Loucy (cell line): ENCODE results near the gene PALLD.

Source experiments
- H2AFZ ChIP-seq: fragments of 200-600 bp; sonication (generic); 2 replicates; pipeline ENCODE4 v1.6.0; 2016; ENCODE audit warnings: antibody characterized with exemption, mild to moderate bottlenecking, low read length, moderate library complexity
- H3F3A ChIP-seq: fragments of 200-600 bp; 2 replicates; pipeline ENCODE4 v1.6.0; 2016; ENCODE audit warnings: antibody characterized with exemption, low read depth, mild to moderate bottlenecking
- H3K27me3 ChIP-seq: fragments of 200-600 bp; sonication (generic); 2 replicates; pipeline ENCODE4 v1.6.1; 2014; ENCODE audit warnings: low read length, mild to moderate bottlenecking; ENCODE audit not compliant: insufficient read depth, poor library complexity, severe bottlenecking
- H3K36me3 ChIP-seq: fragments of 200-600 bp; sonication (generic); 2 replicates; pipeline ENCODE4 v1.6.1; 2016; ENCODE audit warnings: low read length; ENCODE audit not compliant: insufficient read depth
- H3K4me1 ChIP-seq: fragments of 200-600 bp; sonication (generic); 2 replicates; pipeline ENCODE4 v1.5.1; 2014; ENCODE audit warnings: low read length, mild to moderate bottlenecking; ENCODE audit not compliant: insufficient read depth, poor library complexity, severe bottlenecking
- H3K4me2 ChIP-seq: fragments of 200-600 bp; sonication (generic); 2 replicates; pipeline ENCODE4 v1.6.0; 2014; ENCODE audit warnings: antibody characterized with exemption, low read length, low read depth, mild to moderate bottlenecking; ENCODE audit not compliant: poor library complexity, severe bottlenecking
- H3K4me3 ChIP-seq: fragments of 200-600 bp; sonication (generic); 2 replicates; pipeline ENCODE4 v1.5.1; 2014; ENCODE audit warnings: low read length, mild to moderate bottlenecking, mixed read lengths; ENCODE audit not compliant: poor library complexity, severe bottlenecking
- H3K79me2 ChIP-seq: fragments of 200-600 bp; sonication (generic); 2 replicates; pipeline ENCODE4 v1.6.1; 2014; ENCODE audit warnings: low read length; ENCODE audit not compliant: insufficient read depth
- H3K9ac ChIP-seq: fragments of 200-600 bp; sonication (generic); 2 replicates; pipeline ENCODE4 v1.6.0; 2014; ENCODE audit warnings: mild to moderate bottlenecking, low read depth, low read length, moderate library complexity; ENCODE audit not compliant: poor library complexity, severe bottlenecking
- H3K9me2 ChIP-seq: fragments of 200-600 bp; sonication (generic); replicated peaks from 2 replicates; pipeline ENCODE4 v1.6.1; 2016; ENCODE audit warnings: low read depth, low read length, mixed read lengths
- H3K9me3 ChIP-seq: fragments of 200-600 bp; sonication (generic); 2 replicates; pipeline ENCODE4 v1.6.1; 2014; ENCODE audit warnings: mild to moderate bottlenecking, antibody characterized with exemption, low read length, low read depth; ENCODE audit not compliant: insufficient read depth
- H4K20me1 ChIP-seq: fragments of 200-600 bp; sonication (generic); 2 replicates; pipeline ENCODE4 v1.6.0; 2014; ENCODE audit warnings: antibody characterized with exemption, low read length, mild to moderate bottlenecking; ENCODE audit not compliant: insufficient read depth, poor library complexity, severe bottlenecking
- CTCF ChIP-seq: fragments of 200-600 bp; sonication (generic); conservative IDR thresholded peaks from 2 replicates; pipeline ENCODE4 v1.5.1; 2014; ENCODE audit warnings: mild to moderate bottlenecking, antibody characterized with exemption, low read length
- EZH2phosphoT487 ChIP-seq: fragments of 200-600 bp; IDR thresholded peaks from 2 replicates; pipeline ENCODE4 v1.6.1; 2018; ENCODE audit warnings: antibody characterized with exemption, mild to moderate bottlenecking, moderate library complexity, borderline replicate concordance

PALLD gene

GRCh38 chr4:168549143-168549542 is 52.3 kb downstream of the PALLD start:
- Histone ChIP-seq H3K4me1 (no peaks in the 10 kb centered on the region), H3K9ac (no peak overlapping the region), H4K20me1 (no peaks in the 10 kb centered on the region), H3K36me3 (no peaks in the 10 kb centered on the region), H2AFZ (no peak overlapping the region), H3K9me3 (no peaks in the 10 kb centered on the region), H3K79me2 (no peaks in the 10 kb centered on the region), H3F3A (no peaks in the 10 kb centered on the region), H3K4me3 (no peak overlapping the region), H3K9me2 (no peaks in the 10 kb centered on the region), H3K4me2 (no peak overlapping the region), H3K27me3 (no peaks in the 10 kb centered on the region)
- TF ChIP-seq EZH2phosphoT487, result no peak
- TF ChIP-seq CTCF, result no peak

- H3K36me3 ChIP-seq, result no peaks in the 10 kb centered on the region
- H3K4me1 ChIP-seq, result no peaks in the 10 kb centered on the region
- no peak overlapping the region for H2AFZ ChIP-seq
- H3K9me3 ChIP-seq, result no peaks in the 10 kb centered on the region
- no peaks in the 10 kb centered on the region for H3K27me3 ChIP-seq
- H3K9ac ChIP-seq, result no peak overlapping the region
- no peaks in the 10 kb centered on the region for H3K79me2 ChIP-seq
- H3F3A ChIP-seq, result no peaks in the 10 kb centered on the region
- no peak overlapping the region for H3K4me3 ChIP-seq
- H4K20me1 ChIP-seq, result no peaks in the 10 kb centered on the region
- H3K9me2 ChIP-seq, result no peaks in the 10 kb centered on the region
- TF ChIP-seq CTCF (peak; percentile 43), EZH2phosphoT487 (no peak)
- no peak overlapping the region for H3K4me2 ChIP-seq
These were observed 53.4 kb downstream of the PALLD start for GRCh38 chr4:168550064-168550766.

GRCh38 chr4:168551211-168551610 is 54.4 kb downstream of the PALLD start:
- H3K27me3 ChIP-seq, result no peaks in the 10 kb centered on the region
- H3K4me3 ChIP-seq, result no peak overlapping the region
- no peaks in the 10 kb centered on the region for H3K9me3 ChIP-seq
- H3K79me2 ChIP-seq, result no peaks in the 10 kb centered on the region
- H3F3A ChIP-seq, result no peaks in the 10 kb centered on the region
- no peak overlapping the region for H2AFZ ChIP-seq
- H3K9me2 ChIP-seq, result no peaks in the 10 kb centered on the region
- H3K4me2 ChIP-seq, result no peak overlapping the region
- no peak for TF ChIP-seq CTCF
- no peak for TF ChIP-seq EZH2phosphoT487
- H4K20me1 ChIP-seq, result no peaks in the 10 kb centered on the region
- H3K36me3 ChIP-seq, result no peaks in the 10 kb centered on the region
- no peak overlapping the region for H3K9ac ChIP-seq
- no peaks in the 10 kb centered on the region for H3K4me1 ChIP-seq
